HCT116 (cell line): Measurements from ENCODE around the gene IGSF3. TPM values are rescaled to one million over a fixed set of nuclear protein-coding genes. Genes with fewer than 3 reads are reported as not detected.

ENCODE experiments used
- ATAC-seq: fragments of 200-7000 bp; cut with Tn5 transposase; 2 replicates; pipeline ENCODE4 v1.9.1; 2020; ENCODE audit warnings: mild to moderate bottlenecking, moderate library complexity
- BruUV-seq: library from RNA; stranded (reverse); fragments of 400-500 nt; replicated peaks from 2 replicates; lab custom pipeline; 2021; lab: Mats Ljungman, UMichigan
- CTCF ChIA-PET: fragments of 300-600 bp; sonication (Branson Sonifier 250); formaldehyde crosslinking; loops from one replicate; lab custom pipeline; 2021; ENCODE audit warnings: antibody characterized with exemption; lab: Charles Lee
- POLR2A ChIA-PET: fragments of 300-600, 350-600 bp; sonication (Branson Sonifier 250); formaldehyde crosslinking; loops from one replicate; lab custom pipeline; 2021; ENCODE audit warnings: antibody characterized with exemption; lab: Charles Lee
- RAD21 ChIA-PET, 2 experiments: fragments of 300-600 bp; sonication (Branson Sonifier 250); formaldehyde crosslinking; loops; one replicate each; lab custom pipeline; 2023; ENCODE audit warnings: low total read pairs in 2 of 2; ENCODE audit not compliant: uncharacterized antibody in 2 of 2, unreplicated experiment in 2 of 2, low non-redundant PET in 1 of 2; lab: Charles Lee
- DNase-seq: peaks from one replicate; pipeline ENCODE4 v3.0.0-alpha.2; 2010; ENCODE audit warnings: low read depth, low spot score
- H2AFZ ChIP-seq: fragments of 200-600 bp; shearing (Covaris generic), sonication (generic); 2 replicates; pipeline ENCODE4 v1.6.1; 2017; ENCODE audit warnings: low read depth, mixed run types, mixed read lengths, antibody characterized with exemption, low read length; ENCODE audit not compliant: poor library complexity, severe bottlenecking
- H3K27ac ChIP-seq: 2 replicates; pipeline ENCODE4 v1.5.1; 2012; ENCODE audit warnings: low read depth, low read length
- H3K27me3 ChIP-seq: fragments of 200-600 bp; sonication (generic); 2 replicates; pipeline ENCODE4 v1.6.1; 2016; ENCODE audit warnings: mixed run types, low read length, mixed read lengths; ENCODE audit not compliant: insufficient read depth
- H3K36me3 ChIP-seq, 2 experiments: fragments of 200-500 bp in 1 of 2; fragments of 200-600 bp in 1 of 2; sonication (Bioruptor generic) in 1 of 2; sonication (generic) in 1 of 2; 2 replicates each; pipeline versions ENCODE4 v1.5.1 to v1.6.1; 2014 to 2016; ENCODE audit warnings: low read length in 2 of 2, inconsistent platforms in 1 of 2, mixed read lengths in 1 of 2, mixed run types in 1 of 2; ENCODE audit not compliant: insufficient read depth in 2 of 2, control insufficient read depth in 1 of 2
- H3K4me1 ChIP-seq, 2 experiments: fragments of 200-600 bp in 1 of 2; sonication (generic) in 1 of 2; 2 replicates each; pipeline versions ENCODE4 v1.5.1 to v1.6.1; 2012 to 2017; ENCODE audit warnings: low read length in 2 of 2, inconsistent platforms in 1 of 2, mild to moderate bottlenecking in 1 of 2, mixed read lengths in 1 of 2, mixed run types in 1 of 2, moderate library complexity in 1 of 2; ENCODE audit not compliant: insufficient read depth in 2 of 2, control insufficient read depth in 1 of 2
- H3K4me2 ChIP-seq: fragments of 200-600 bp; sonication (generic); 2 replicates; pipeline ENCODE4 v1.6.1; 2017; ENCODE audit warnings: mixed run types, low read length, mixed read lengths
- H3K4me3 ChIP-seq, 2 experiments: fragments of 200-600 bp in 1 of 2; sonication (generic) in 1 of 2; replicated peaks in 1 of 2; 2 replicates each; pipeline ENCODE4 v1.5.1; 2011 to 2016; ENCODE audit warnings: low read length in 2 of 2, control low read depth in 1 of 2, low read depth in 1 of 2, mild to moderate bottlenecking in 1 of 2, mixed read lengths in 1 of 2, mixed run types in 1 of 2
- H3K79me2 ChIP-seq: fragments of 200-600 bp; sonication (generic); 2 replicates; pipeline ENCODE4 v1.6.1; 2017; ENCODE audit warnings: mild to moderate bottlenecking, mixed run types, low read length, moderate library complexity, mixed read lengths; ENCODE audit not compliant: insufficient read depth
- H3K9ac ChIP-seq: fragments of 200-600 bp; sonication (generic); 2 replicates; pipeline ENCODE4 v1.6.1; 2016; ENCODE audit warnings: low read length, mixed read lengths
- H3K9me2 ChIP-seq: fragments of 200-600 bp; sonication (generic), shearing (Covaris generic); 2 replicates; pipeline ENCODE4 v1.6.1; 2017; ENCODE audit warnings: mixed run types, mild to moderate bottlenecking, moderate library complexity; ENCODE audit not compliant: insufficient read depth
- H3K9me3 ChIP-seq, 2 experiments: fragments of 200-500 bp in 1 of 2; fragments of 200-600 bp in 1 of 2; sonication (Bioruptor generic) in 1 of 2; sonication (generic) in 1 of 2; 2 replicates each; pipeline ENCODE4 v1.6.1; 2014 to 2017; ENCODE audit warnings: low read length in 2 of 2, mixed read lengths in 2 of 2, inconsistent platforms in 1 of 2, low read depth in 1 of 2, mild to moderate bottlenecking in 1 of 2, mixed run types in 1 of 2, moderate library complexity in 1 of 2; ENCODE audit not compliant: control insufficient read depth in 1 of 2, insufficient read depth in 1 of 2
- H4K20me1 ChIP-seq: fragments of 200-600 bp; sonication (generic), shearing (Covaris generic); 2 replicates; pipeline ENCODE4 v1.6.1; 2017; ENCODE audit warnings: mixed run types, mild to moderate bottlenecking, moderate library complexity; ENCODE audit not compliant: insufficient read depth
- CBX3 ChIP-seq: IDR thresholded peaks from 2 replicates; pipeline ENCODE4 v1.6.1; 2012; ENCODE audit warnings: low read depth
- EGR1 ChIP-seq: IDR thresholded peaks from 2 replicates; pipeline ENCODE4 v1.6.1; 2012; ENCODE audit warnings: low read depth
- ELF1 ChIP-seq: IDR thresholded peaks from 2 replicates; pipeline ENCODE4 v1.6.1; 2012; ENCODE audit warnings: low read depth, borderline replicate concordance
- EZH2 ChIP-seq: fragments of 200-600 bp; sonication (generic); IDR thresholded peaks from 2 replicates; pipeline ENCODE4 v1.6.1; 2017; ENCODE audit warnings: antibody characterized with exemption, mixed run types
- EZH2phosphoT487 ChIP-seq: fragments of 200-600 bp; IDR thresholded peaks from 2 replicates; pipeline ENCODE4 v1.6.1; 2018; ENCODE audit warnings: antibody characterized with exemption, borderline replicate concordance
- FOSL1 ChIP-seq: IDR thresholded peaks from 2 replicates; pipeline ENCODE4 v1.6.1; 2012; ENCODE audit warnings: low read depth
- JUND ChIP-seq: IDR thresholded peaks from 2 replicates; pipeline ENCODE4 v1.6.1; 2012
- POLR2A ChIP-seq: IDR thresholded peaks from 2 replicates; pipeline ENCODE4 v1.7.0; 2011; ENCODE audit warnings: borderline replicate concordance; ENCODE audit not compliant: insufficient read depth, insufficient read length; ENCODE audit errors: extremely low read depth
- RAD21 ChIP-seq: IDR thresholded peaks from 2 replicates; pipeline ENCODE4 v1.6.1; 2012; ENCODE audit warnings: low read depth, mild to moderate bottlenecking
- SP1 ChIP-seq: IDR thresholded peaks from 2 replicates; pipeline ENCODE4 v1.6.1; 2012; ENCODE audit warnings: low read depth
- TCF7L2 ChIP-seq: IDR thresholded peaks from 2 replicates; pipeline ENCODE4 v1.7.0; 2011; ENCODE audit warnings: borderline replicate concordance, inconsistent platforms; ENCODE audit not compliant: insufficient read depth, insufficient read length; ENCODE audit errors: extremely low read depth
- ZNF274 ChIP-seq: fragments of 200-500 bp; sonication (Bioruptor generic); IDR thresholded peaks from 2 replicates; pipeline ENCODE4 v1.6.1; 2014; ENCODE audit warnings: mild to moderate bottlenecking, low read depth, low read length, inconsistent platforms
- intact Hi-C: fragments of 100-400 bp; cut with micrococcal nuclease; formaldehyde crosslinking; loops from 2 replicates; pipeline ENCODE4 v1.10.0; 2022
- total RNA-seq: library from RNA; stranded (reverse); gene quantifications from one replicate; pipeline ENCODE4 v1.2.1, GENCODE V29; 2021; ENCODE audit not compliant: unreplicated experiment
- TF ChIP-seq, protein P1 (sequence below): IDR thresholded peaks from 2 replicates; pipeline ENCODE4 v1.6.1; 2012; ENCODE audit warnings: low read depth
- TF ChIP-seq, protein P2 (sequence below): IDR thresholded peaks from 2 replicates; pipeline ENCODE4 v1.6.1; 2011; ENCODE audit warnings: mild to moderate bottlenecking, low read length, moderate library complexity; ENCODE audit not compliant: insufficient replicate concordance; ENCODE audit errors: extremely low read depth
- TF ChIP-seq, protein P3 (sequence below): IDR thresholded peaks from 2 replicates; pipeline ENCODE4 v1.6.1; 2012

The IGSF3 gene
- total RNA-seq, 1 experiment from 2014 or later, result 18.6 TPM

DNA sequence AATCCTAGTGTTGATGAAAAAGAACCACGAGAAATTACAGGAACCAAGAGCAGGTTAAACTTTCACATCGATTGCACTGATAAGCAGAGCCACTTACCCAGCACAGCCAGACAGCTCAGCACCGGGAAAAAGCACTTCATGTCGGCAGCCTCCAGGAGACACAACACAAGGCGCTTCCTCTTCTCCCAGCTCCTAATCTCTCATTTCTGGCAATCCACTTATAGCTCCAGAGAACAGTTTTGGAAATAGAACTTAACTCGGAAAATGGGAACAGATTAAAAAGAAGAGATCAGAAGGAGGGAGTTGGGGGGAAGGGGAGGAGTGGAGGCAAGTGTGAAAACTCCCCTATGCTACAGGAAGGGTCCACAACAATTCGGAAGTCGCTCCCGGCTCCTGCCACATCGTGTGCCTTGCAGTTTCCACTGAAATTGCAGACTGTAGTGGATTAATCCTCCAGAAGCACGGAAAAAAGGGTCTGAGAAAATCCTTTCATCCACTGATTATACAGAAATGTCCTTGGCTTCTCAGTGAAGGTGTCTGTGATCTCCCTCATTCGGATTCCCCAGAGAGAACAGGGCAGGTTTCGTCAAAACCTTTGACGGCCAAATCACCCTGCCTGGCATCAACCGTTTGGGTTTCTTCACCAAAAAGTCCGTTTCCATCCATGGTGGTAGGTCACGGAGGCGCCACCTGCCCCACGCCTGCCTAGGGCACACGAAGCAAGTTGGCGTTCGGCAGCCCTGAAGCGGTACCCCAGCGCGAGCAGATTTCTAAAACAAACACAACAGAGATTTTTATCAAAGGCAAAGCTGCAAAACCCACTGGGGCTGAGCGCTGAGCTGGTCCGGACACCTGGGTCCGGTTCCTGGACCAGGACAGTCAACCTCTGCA, 1.1 kb downstream of the IGSF3 start:
- DNase-seq (no peak), ATAC-seq (no peak)
- Histone ChIP-seq H3K4me3 (peak overlapping the region; percentile 58 to 78), H2AFZ (no peak overlapping the region), H4K20me1 (no peaks in the 10 kb centered on the region), H3K9ac (peak overlapping the region; percentile 58), H3K27ac (no peak overlapping the region), H3K9me2 (no peaks in the 10 kb centered on the region), H3K4me1 (peaks cover 3 to 17% of the 10 kb centered on the region in 2 experiments; a peak in 3 of 4 replicates), H3K4me2 (peak overlapping the region; percentile 94), H3K9me3 (no peaks in the 10 kb centered on the region), H3K27me3 (no peaks in the 10 kb centered on the region), H3K79me2 (no peaks in the 10 kb centered on the region), H3K36me3 (no peaks in the 10 kb centered on the region)
- ChIA-PET CTCF (no interaction called here), POLR2A (no interaction called here), RAD21 (no interaction called here)
- no TSS peak for BruUV-seq
- intact Hi-C loops, result loop anchor here (2.0 kb wide), 1 partner anchor 24 kb away; no protein-coding TSS in a partner anchor
- no peak for TF ChIP-seq ELF1
- TF ChIP-seq FOSL1, result no peak

DNA sequence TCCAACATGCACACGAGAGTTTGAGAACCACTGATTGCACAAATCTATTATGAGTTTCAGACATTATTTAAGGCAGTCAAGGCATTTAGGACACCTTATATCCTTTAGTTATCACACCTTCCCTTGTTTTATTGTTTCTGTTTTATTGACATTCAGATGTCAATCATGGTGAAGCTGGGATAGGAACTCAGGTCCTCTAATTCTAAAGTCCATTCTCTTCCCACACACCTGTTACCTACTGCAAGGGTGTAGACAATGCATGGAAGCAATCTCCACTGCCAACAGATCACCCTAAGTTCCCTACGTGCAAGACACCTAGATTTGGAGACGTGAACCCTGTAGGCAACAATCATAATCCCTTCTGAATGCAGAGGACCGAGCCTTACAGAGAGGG, 2.6 kb downstream of the IGSF3 start:
- Histone ChIP-seq H3K79me2 (no peaks in the 10 kb centered on the region), H3K4me1 (peaks cover 3 to 17% of the 10 kb centered on the region in 2 experiments; a peak in 3 of 4 replicates), H3K36me3 (no peaks in the 10 kb centered on the region), H4K20me1 (no peaks in the 10 kb centered on the region), H3K27ac (no peak overlapping the region), H3K4me3 (no peak overlapping the region), H3K27me3 (no peaks in the 10 kb centered on the region), H3K9me3 (no peaks in the 10 kb centered on the region), H3K9me2 (no peaks in the 10 kb centered on the region), H3K4me2 (no peak overlapping the region), H2AFZ (no peak overlapping the region), H3K9ac (no peak overlapping the region)
- intact Hi-C loops, result no loop called here
- ChIA-PET RAD21 (no interaction called here), POLR2A (no interaction called here), CTCF (no interaction called here)
- no peak for ATAC-seq
- DNase-seq, result no peak
- BruUV-seq, result no TSS peak
- TF ChIP-seq, protein P1, sequence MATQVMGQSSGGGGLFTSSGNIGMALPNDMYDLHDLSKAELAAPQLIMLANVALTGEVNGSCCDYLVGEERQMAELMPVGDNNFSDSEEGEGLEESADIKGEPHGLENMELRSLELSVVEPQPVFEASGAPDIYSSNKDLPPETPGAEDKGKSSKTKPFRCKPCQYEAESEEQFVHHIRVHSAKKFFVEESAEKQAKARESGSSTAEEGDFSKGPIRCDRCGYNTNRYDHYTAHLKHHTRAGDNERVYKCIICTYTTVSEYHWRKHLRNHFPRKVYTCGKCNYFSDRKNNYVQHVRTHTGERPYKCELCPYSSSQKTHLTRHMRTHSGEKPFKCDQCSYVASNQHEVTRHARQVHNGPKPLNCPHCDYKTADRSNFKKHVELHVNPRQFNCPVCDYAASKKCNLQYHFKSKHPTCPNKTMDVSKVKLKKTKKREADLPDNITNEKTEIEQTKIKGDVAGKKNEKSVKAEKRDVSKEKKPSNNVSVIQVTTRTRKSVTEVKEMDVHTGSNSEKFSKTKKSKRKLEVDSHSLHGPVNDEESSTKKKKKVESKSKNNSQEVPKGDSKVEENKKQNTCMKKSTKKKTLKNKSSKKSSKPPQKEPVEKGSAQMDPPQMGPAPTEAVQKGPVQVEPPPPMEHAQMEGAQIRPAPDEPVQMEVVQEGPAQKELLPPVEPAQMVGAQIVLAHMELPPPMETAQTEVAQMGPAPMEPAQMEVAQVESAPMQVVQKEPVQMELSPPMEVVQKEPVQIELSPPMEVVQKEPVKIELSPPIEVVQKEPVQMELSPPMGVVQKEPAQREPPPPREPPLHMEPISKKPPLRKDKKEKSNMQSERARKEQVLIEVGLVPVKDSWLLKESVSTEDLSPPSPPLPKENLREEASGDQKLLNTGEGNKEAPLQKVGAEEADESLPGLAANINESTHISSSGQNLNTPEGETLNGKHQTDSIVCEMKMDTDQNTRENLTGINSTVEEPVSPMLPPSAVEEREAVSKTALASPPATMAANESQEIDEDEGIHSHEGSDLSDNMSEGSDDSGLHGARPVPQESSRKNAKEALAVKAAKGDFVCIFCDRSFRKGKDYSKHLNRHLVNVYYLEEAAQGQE, result no peak
- TF ChIP-seq EGR1, result no peak
- TF ChIP-seq, protein P2, sequence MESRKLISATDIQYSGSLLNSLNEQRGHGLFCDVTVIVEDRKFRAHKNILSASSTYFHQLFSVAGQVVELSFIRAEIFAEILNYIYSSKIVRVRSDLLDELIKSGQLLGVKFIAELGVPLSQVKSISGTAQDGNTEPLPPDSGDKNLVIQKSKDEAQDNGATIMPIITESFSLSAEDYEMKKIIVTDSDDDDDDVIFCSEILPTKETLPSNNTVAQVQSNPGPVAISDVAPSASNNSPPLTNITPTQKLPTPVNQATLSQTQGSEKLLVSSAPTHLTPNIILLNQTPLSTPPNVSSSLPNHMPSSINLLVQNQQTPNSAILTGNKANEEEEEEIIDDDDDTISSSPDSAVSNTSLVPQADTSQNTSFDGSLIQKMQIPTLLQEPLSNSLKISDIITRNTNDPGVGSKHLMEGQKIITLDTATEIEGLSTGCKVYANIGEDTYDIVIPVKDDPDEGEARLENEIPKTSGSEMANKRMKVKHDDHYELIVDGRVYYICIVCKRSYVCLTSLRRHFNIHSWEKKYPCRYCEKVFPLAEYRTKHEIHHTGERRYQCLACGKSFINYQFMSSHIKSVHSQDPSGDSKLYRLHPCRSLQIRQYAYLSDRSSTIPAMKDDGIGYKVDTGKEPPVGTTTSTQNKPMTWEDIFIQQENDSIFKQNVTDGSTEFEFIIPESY, result no peak
- no peak for TF ChIP-seq SP1
- TF ChIP-seq ZNF274, result no peak
- TF ChIP-seq, protein P3, sequence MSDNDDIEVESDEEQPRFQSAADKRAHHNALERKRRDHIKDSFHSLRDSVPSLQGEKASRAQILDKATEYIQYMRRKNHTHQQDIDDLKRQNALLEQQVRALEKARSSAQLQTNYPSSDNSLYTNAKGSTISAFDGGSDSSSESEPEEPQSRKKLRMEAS, result no peak
- TF ChIP-seq RAD21, result no peak
- TF ChIP-seq POLR2A, result no peak
- no peak for TF ChIP-seq JUND
- no peak for TF ChIP-seq CBX3
- no peak for TF ChIP-seq TCF7L2
- no peak for TF ChIP-seq EZH2phosphoT487
- no peak for TF ChIP-seq EZH2
